Panc1 (cell line): ENCODE data around the gene VIPR2. TPM values are rescaled to one million over a fixed set of nuclear protein-coding genes. Genes with fewer than 3 reads are reported as not detected.

Experiments used
- ATAC-seq: fragments of 200-7000 bp; cut with Tn5 transposase; 2 replicates; pipeline ENCODE4 v1.9.1; 2020; ENCODE audit warnings: mild to moderate bottlenecking, moderate library complexity
- BruUV-seq: library from RNA; stranded (reverse); fragments of 400-500 nt; replicated peaks from 2 replicates; lab custom pipeline; 2021; lab: Mats Ljungman, UMichigan
- CTCF ChIA-PET: fragments of 300-600 bp; sonication (Branson Sonifier 250); formaldehyde crosslinking; loops from one replicate; lab custom pipeline; 2022; ENCODE audit warnings: antibody characterized with exemption; lab: Charles Lee
- POLR2A ChIA-PET: fragments of 300-600 bp; sonication (Branson Sonifier 250); formaldehyde crosslinking; loops from one replicate; lab custom pipeline; 2022; ENCODE audit warnings: antibody characterized with exemption; lab: Charles Lee
- DNase-seq: peaks from one replicate; pipeline ENCODE4 v3.0.0-alpha.2; 2010; ENCODE audit warnings: low read depth, low spot score
- H3K27ac ChIP-seq: 2 replicates; pipeline ENCODE4 v1.5.1; 2011; ENCODE audit warnings: mild to moderate bottlenecking, low read length, inconsistent platforms
- H3K27me3 ChIP-seq: fragments of 200-500 bp; sonication (Bioruptor generic); 2 replicates; pipeline ENCODE4 v1.6.0; 2014; ENCODE audit warnings: low read length, inconsistent platforms; ENCODE audit not compliant: control insufficient read depth, insufficient read depth
- H3K36me3 ChIP-seq: fragments of 200-500 bp; sonication (Bioruptor generic); 2 replicates; pipeline ENCODE4 v1.5.1; 2014; ENCODE audit warnings: inconsistent platforms, mild to moderate bottlenecking, low read length, moderate library complexity; ENCODE audit not compliant: control insufficient read depth, insufficient read depth
- H3K4me1 ChIP-seq: 2 replicates; pipeline ENCODE4 v1.5.1; 2011; ENCODE audit warnings: inconsistent platforms, mild to moderate bottlenecking, low read length, moderate library complexity; ENCODE audit not compliant: control insufficient read depth, insufficient read depth
- H3K4me3 ChIP-seq, 2 experiments: 2 replicates each; pipeline ENCODE4 v1.5.1; 2011 to 2012; ENCODE audit warnings: low read depth in 2 of 2, low read length in 2 of 2, mild to moderate bottlenecking in 2 of 2, inconsistent platforms in 1 of 2, moderate library complexity in 1 of 2
- H3K9me3 ChIP-seq: fragments of 200-500 bp; sonication (Bioruptor generic); 2 replicates; pipeline ENCODE4 v1.5.1; 2014; ENCODE audit warnings: low read depth, mild to moderate bottlenecking, inconsistent platforms, low read length, moderate library complexity; ENCODE audit not compliant: control insufficient read depth, insufficient read depth
- CTCF ChIP-seq: fragments of 450-650 bp; IDR thresholded peaks from 2 replicates; pipeline ENCODE4 v1.5.1; 2017; ENCODE audit warnings: mild to moderate bottlenecking
- POLR2AphosphoS5 ChIP-seq: IDR thresholded peaks from 2 replicates; pipeline ENCODE4 v1.6.1; 2012; ENCODE audit warnings: mild to moderate bottlenecking, low read depth, low read length, moderate library complexity
- REST ChIP-seq, 2 experiments: IDR thresholded peaks; 2 replicates each; pipeline ENCODE4 v1.6.1; 2011 to 2012; ENCODE audit warnings: low read depth in 2 of 2, control low read depth in 1 of 2, low read length in 1 of 2, mild to moderate bottlenecking in 1 of 2, moderate library complexity in 1 of 2; ENCODE audit not compliant: insufficient read depth in 1 of 2
- SIN3A ChIP-seq: IDR thresholded peaks from 2 replicates; pipeline ENCODE4 v1.6.1; 2012; ENCODE audit warnings: low read depth, mild to moderate bottlenecking, low read length, moderate library complexity, borderline replicate concordance; ENCODE audit not compliant: insufficient read depth
- TCF7L2 ChIP-seq: IDR thresholded peaks from 2 replicates; pipeline ENCODE4 v1.6.1; 2011; ENCODE audit warnings: mild to moderate bottlenecking, low read depth, low read length, inconsistent platforms
- in situ Hi-C: cut with HindIII; loops from 2 replicates; pipeline ENCODE4 v1.10.0; 2016; ENCODE audit warnings: low sequenced_read_pairs, low pct_unique_long_range_greater_than_20kb
- intact Hi-C: fragments of 100-400 bp; cut with micrococcal nuclease; formaldehyde crosslinking; loops from one replicate; pipeline ENCODE4 v1.10.0; 2022; ENCODE audit not compliant: unreplicated experiment
- total RNA-seq: library from RNA; stranded (reverse); gene quantifications from one replicate; pipeline ENCODE4 v1.2.1, GENCODE V29; 2021; ENCODE audit not compliant: unreplicated experiment

The VIPR2 gene
- total RNA-seq, 1 experiment from 2014 or later: not detected

GRCh38 chr7:159136846-159137245 is 7.8 kb downstream of the VIPR2 start:
- H3K27me3 ChIP-seq: no peaks in the 10 kb centered on the region; the same call in 1 of the 2 replicates
- no peak for DNase-seq
- H3K27ac ChIP-seq: no peak overlapping the region
- BruUV-seq: no TSS peak
- no peaks in the 10 kb centered on the region for H3K9me3 ChIP-seq
- intact Hi-C loops: no loop called here
- in situ Hi-C loops: no loop called here
- TF ChIP-seq REST (IDR thresholded peaks at IDR 0.05; ENCODE audit: insufficient read depth in 1 of 2, low read depth in 2 of 2, low read length in 1 of 2): no peak
- TF ChIP-seq CTCF: no peak
- TF ChIP-seq TCF7L2: no peak
- no peak for TF ChIP-seq SIN3A
- no peak for TF ChIP-seq POLR2AphosphoS5
- POLR2A ChIA-PET: no interaction called here
- CTCF ChIA-PET: no interaction called here
- H3K4me3 ChIP-seq: no peak overlapping the region
- H3K36me3 ChIP-seq: no peaks in the 10 kb centered on the region
- H3K4me1 ChIP-seq: no peaks in the 10 kb centered on the region
- no peak for ATAC-seq

GRCh38 chr7:159136442-159136841 is 8.2 kb downstream of the VIPR2 start:
- no TSS peak for BruUV-seq
- in situ Hi-C loops (no loop called here), intact Hi-C loops (no loop called here)
- H3K9me3 ChIP-seq: no peaks in the 10 kb centered on the region
- ATAC-seq (no peak), DNase-seq (no peak)
- H3K27ac ChIP-seq: no peak overlapping the region
- H3K36me3 ChIP-seq: no peaks in the 10 kb centered on the region
- CTCF ChIA-PET: no interaction called here
- POLR2A ChIA-PET: no interaction called here
- no peaks in the 10 kb centered on the region for H3K4me1 ChIP-seq
- no peak overlapping the region for H3K4me3 ChIP-seq
- no peaks in the 10 kb centered on the region; the same call in 1 of the 2 replicates for H3K27me3 ChIP-seq
- no peak for TF ChIP-seq TCF7L2
- no peak for TF ChIP-seq POLR2AphosphoS5
- no peak for TF ChIP-seq REST (IDR thresholded peaks at IDR 0.05; ENCODE audit: insufficient read depth in 1 of 2, low read depth in 2 of 2, low read length in 1 of 2)
- no peak for TF ChIP-seq SIN3A
- no peak for TF ChIP-seq CTCF
